ENCODE results near the gene PLD3.

The PLD3 gene

DNA sequence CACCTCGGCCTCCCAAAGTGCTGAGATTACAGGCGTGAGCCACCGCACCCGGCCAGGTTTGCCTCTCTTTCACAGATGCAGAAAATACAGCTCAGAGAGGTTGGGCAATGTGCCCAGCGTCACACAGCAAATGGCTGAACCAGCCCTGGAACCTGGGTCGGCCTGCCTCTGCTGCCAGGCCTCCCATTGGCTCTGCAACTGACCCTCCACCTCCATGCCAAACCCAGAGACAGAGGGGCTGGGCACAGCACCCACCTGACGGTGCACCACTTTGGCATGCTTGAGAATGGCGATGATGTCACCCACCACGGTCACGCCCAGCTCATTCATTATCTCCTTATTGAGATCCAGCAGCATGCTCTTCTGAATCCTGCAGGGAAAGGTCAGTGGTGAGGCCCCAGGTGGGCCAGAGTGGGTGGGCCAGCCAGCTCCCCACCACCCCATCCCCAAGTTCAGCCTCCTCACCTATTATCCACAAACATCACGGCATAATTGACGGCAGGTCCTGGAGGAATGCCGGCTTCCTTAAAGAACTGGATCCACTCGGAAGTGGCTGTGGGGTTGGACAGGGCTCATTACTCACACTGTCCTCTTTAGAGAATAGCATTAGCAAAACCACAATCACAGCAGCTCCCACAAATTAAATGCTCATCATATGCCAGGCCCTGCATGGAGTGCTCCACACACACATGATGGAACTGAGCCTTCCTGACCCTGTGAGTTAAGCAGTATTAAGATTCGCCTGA lies 12.5 kb upstream of the PLD3 start:
- Histone ChIP-seq H3K9me3 (ENCODE audit: control insufficient read depth, low read length) (no peaks in the 10 kb centered on the region), H3K4me3 (ENCODE audit: low read length) (no peak overlapping the region), H3K4me1 (ENCODE audit: control insufficient read depth, insufficient read depth, low read length) (no peaks in the 10 kb centered on the region), H3K27me3 (ENCODE audit: control insufficient read depth, insufficient read depth, low read length) (no peaks in the 10 kb centered on the region), H3K9ac (ENCODE audit: low read length) (no peak overlapping the region), H3K36me3 (ENCODE audit: control insufficient read depth, insufficient read depth, low read length) (peaks cover 3% of the 10 kb centered on the region)

DNA sequence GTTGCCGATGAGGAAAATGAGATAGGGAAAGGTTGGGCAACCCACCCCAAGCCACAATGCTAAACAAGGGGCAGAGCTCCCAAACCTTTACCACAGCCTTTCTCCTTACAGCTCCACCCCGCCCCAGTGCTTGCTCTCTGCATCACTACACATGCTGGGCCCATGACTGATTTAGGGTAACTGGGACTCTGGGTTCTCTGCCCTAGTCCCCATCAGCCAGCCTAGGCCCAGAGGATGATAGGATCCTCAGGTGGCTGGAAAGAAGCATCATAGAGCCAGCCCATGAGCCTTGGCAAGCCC lies 11.9 kb upstream of the PLD3 start:
- no peak overlapping the region for H3K4me3 ChIP-seq (ENCODE audit: low read length)
- H3K36me3 ChIP-seq (ENCODE audit: control insufficient read depth, insufficient read depth, low read length): no peaks in the 10 kb centered on the region
- no peaks in the 10 kb centered on the region for H3K9me3 ChIP-seq (ENCODE audit: control insufficient read depth, low read length)
- no peak overlapping the region for H3K9ac ChIP-seq (ENCODE audit: low read length)
- H3K27me3 ChIP-seq (ENCODE audit: control insufficient read depth, insufficient read depth, low read length): no peaks in the 10 kb centered on the region
- no peaks in the 10 kb centered on the region for H3K4me1 ChIP-seq (ENCODE audit: control insufficient read depth, insufficient read depth, low read length)

DNA sequence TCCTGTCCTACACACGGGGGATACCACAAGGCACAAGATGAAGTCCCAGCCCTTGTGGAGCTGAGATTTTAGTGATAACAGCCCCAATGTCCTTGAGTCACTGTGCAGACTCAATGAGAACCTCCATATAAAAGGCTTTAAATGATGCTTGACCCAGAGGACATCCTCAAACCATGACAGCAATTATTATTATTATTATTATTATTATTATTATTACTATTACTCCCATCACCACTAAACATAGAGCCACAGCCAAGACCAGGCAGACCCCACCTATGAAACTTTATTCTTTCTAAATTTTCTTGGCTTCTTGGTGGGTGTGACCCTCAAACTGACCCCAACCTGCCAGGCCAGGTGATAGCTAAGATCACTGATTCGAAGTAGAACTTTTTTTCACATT lies 11.4 kb upstream of the PLD3 start:
- Histone ChIP-seq H3K9me3 (ENCODE audit: control insufficient read depth, low read length) (no peaks in the 10 kb centered on the region), H3K4me1 (ENCODE audit: control insufficient read depth, insufficient read depth, low read length) (no peaks in the 10 kb centered on the region), H3K36me3 (ENCODE audit: control insufficient read depth, insufficient read depth, low read length) (no peaks in the 10 kb centered on the region), H3K27me3 (ENCODE audit: control insufficient read depth, insufficient read depth, low read length) (no peaks in the 10 kb centered on the region), H3K9ac (ENCODE audit: low read length) (no peak overlapping the region), H3K4me3 (ENCODE audit: low read length) (no peak overlapping the region)

DNA sequence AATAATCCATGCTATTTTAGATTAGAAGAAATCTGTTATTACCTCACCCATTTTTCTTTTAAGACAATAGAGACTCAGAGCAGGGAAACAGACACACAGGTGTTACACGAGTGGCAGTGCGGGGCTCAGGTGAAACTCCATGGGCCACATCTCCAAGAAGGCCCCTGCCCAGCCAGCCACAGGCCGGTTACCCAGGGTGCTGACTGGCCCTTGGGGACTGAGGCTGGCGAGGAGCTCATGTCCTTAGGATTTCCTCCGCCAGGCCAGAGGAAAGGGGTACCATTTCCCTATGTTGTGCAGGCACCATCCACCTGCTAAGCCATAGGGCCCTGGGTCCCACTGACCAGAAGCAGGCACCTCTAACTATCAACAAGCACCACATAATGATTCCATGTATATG lies 10.9 kb upstream of the PLD3 start:
- no peaks in the 10 kb centered on the region for H3K36me3 ChIP-seq (ENCODE audit: control insufficient read depth, insufficient read depth, low read length)

DNA sequence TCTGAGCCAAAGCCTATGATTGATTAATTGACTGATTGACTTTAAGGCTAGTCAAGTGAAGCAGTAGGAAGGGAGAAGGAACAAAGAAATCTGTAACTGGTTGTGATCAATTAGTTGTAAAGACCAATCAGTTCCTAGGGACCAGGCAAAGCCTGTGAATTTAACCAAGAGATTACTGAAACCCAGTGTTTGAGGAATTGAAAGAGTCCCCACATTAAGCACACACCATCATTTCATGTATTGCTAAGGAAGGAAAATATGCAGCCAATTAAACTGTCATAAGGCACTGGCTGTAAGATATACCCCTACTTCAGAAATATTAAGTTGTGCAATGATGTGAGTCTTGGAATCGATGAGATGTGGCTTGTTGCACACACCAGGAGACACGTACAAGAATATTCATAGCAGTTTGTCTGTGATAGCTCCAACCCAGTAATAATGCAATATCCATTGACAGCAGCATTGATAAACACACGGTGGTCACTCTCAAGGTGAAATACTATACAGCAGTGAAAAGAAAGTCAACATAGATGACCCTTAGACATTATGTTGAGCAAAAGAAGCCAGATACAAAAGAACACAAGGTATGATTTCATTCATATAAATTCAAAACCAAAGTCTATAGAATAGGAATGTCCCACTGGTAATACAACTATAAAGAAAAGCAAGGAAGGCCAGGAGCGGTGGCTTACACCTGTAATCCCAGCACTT lies 9.3 kb upstream of the PLD3 start:
- no peaks in the 10 kb centered on the region for H3K36me3 ChIP-seq (ENCODE audit: control insufficient read depth, insufficient read depth, low read length)
- H3K4me3 ChIP-seq (ENCODE audit: low read length): no peak overlapping the region
- no peaks in the 10 kb centered on the region for H3K9me3 ChIP-seq (ENCODE audit: control insufficient read depth, low read length)
- H3K27me3 ChIP-seq (ENCODE audit: control insufficient read depth, insufficient read depth, low read length): no peaks in the 10 kb centered on the region
- H3K9ac ChIP-seq (ENCODE audit: low read length): no peak overlapping the region
- no peaks in the 10 kb centered on the region for H3K4me1 ChIP-seq (ENCODE audit: control insufficient read depth, insufficient read depth, low read length)

More for the DNA sequence above, 10.9 kb upstream of the PLD3 start:
- H3K4me3 ChIP-seq (ENCODE audit: low read length): no peak overlapping the region
- H3K9me3 ChIP-seq (ENCODE audit: control insufficient read depth, low read length): no peaks in the 10 kb centered on the region
- H3K27me3 ChIP-seq (ENCODE audit: control insufficient read depth, insufficient read depth, low read length): no peaks in the 10 kb centered on the region
- no peak overlapping the region for H3K9ac ChIP-seq (ENCODE audit: low read length)
- no peaks in the 10 kb centered on the region for H3K4me1 ChIP-seq (ENCODE audit: control insufficient read depth, insufficient read depth, low read length)

DNA sequence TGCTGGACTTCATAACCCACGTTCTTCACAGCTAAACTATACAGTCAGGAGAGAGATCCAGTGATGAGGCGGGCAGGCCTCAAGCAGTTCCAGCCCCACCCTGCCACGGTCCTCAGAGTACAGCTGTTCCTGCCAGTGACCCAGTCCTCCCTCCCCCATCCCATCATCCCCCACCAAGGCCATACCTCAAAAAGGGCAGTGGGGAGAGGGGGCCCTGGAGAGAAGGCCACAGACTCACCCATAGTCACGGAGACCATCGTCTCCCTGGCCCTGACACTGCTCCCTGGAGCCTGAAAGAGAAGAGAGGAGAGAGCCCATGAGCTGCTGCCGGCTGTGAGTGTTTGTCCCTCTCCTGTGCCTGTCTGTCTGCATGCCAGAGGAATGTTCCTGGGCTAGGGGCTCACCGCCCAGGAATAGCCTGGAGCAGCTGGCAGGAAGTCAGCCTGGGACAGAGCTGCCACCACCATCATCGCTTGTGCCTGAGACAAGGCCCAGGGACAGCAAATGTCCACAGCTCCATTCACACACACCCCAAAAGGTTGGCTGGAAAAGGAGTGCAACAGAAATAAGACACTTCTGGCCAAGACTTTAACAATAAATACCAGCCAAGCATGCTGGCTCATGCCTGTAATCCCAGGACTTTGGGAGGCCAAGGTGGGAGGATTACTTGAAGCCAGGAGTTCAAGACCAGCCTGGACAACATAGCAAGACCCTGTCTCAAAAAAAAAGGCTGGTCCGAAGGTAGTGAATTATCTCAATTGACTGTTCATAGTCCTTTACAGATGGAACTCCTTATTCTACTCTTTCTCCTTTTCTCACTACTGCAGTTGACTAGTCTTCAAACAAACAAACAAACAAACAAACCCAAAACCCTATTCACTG lies 6.7 kb upstream of the PLD3 start:
- H3K9ac ChIP-seq (ENCODE audit: low read length): no peak overlapping the region
- no peak overlapping the region for H3K4me3 ChIP-seq (ENCODE audit: low read length)

DNA sequence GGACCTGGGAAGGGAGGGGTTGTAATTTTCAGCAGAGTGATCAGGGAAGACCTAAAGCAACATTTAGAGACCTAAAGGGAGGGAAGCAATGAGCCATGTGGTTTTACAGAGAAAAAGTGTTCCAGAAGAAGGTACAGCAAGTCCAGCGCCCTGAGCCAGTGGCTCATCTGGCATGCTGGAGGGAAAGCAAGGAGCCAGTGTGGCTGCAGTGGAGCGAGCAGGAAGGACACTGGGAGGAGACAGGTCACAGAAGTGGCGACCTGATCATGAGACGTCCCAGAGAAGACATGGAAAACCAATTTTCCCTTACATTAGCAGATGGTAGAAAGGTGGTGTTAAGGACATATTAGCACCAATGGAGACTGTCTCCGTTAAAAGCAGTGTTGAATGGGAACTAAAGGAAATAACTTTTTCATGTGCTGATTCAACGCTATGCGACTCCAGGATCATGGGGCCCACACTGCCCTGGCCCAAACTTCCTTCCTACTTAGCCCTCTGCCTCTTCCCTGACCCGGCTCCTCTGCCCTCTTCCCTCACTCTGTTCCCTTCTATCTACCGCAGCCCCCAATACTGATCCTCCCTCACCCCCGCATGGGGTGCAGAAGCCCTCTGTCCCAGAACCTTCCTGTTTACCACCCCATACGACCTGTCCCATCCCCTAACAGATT lies 5.7 kb upstream of the PLD3 start:
- H3K4me1 ChIP-seq (ENCODE audit: control insufficient read depth, insufficient read depth, low read length): no peaks in the 10 kb centered on the region
- H3K4me3 ChIP-seq (ENCODE audit: low read length): no peak overlapping the region
- no peaks in the 10 kb centered on the region for H3K36me3 ChIP-seq (ENCODE audit: control insufficient read depth, insufficient read depth, low read length)
- no peaks in the 10 kb centered on the region for H3K27me3 ChIP-seq (ENCODE audit: control insufficient read depth, insufficient read depth, low read length)
- H3K9ac ChIP-seq (ENCODE audit: low read length): no peak overlapping the region
- no peaks in the 10 kb centered on the region for H3K9me3 ChIP-seq (ENCODE audit: control insufficient read depth, low read length)

More for the DNA sequence above, 6.7 kb upstream of the PLD3 start:
- H3K36me3 ChIP-seq (ENCODE audit: control insufficient read depth, insufficient read depth, low read length): no peaks in the 10 kb centered on the region
- H3K9me3 ChIP-seq (ENCODE audit: control insufficient read depth, low read length): no peaks in the 10 kb centered on the region
- no peaks in the 10 kb centered on the region for H3K27me3 ChIP-seq (ENCODE audit: control insufficient read depth, insufficient read depth, low read length)
- no peaks in the 10 kb centered on the region for H3K4me1 ChIP-seq (ENCODE audit: control insufficient read depth, insufficient read depth, low read length)

DNA sequence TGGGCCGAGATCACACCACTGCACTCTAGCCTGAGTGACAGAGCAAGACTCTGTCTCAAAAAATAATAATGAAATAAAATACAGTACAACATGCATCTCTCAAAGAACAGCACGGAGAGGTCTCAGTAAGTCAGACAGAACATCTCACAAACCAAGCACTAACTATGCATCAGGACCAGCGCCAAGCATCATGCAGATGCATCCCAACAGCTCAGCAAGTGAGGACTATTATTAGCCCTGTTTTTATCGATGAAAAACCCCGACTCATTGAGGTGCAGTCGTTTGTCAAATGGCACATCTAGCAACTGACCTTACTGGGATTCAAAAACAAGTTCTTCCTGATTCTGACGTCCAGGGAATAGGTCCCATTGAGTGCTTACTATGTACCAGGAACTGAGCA lies 4.1 kb upstream of the PLD3 start:
- Histone ChIP-seq H3K27me3 (ENCODE audit: control insufficient read depth, insufficient read depth, low read length) (no peaks in the 10 kb centered on the region), H3K9me3 (ENCODE audit: control insufficient read depth, low read length) (no peaks in the 10 kb centered on the region), H3K4me3 (ENCODE audit: low read length) (no peak overlapping the region), H3K9ac (ENCODE audit: low read length) (no peak overlapping the region), H3K4me1 (ENCODE audit: control insufficient read depth, insufficient read depth, low read length) (peaks cover 4% of the 10 kb centered on the region), H3K36me3 (ENCODE audit: control insufficient read depth, insufficient read depth, low read length) (no peaks in the 10 kb centered on the region)

DNA sequence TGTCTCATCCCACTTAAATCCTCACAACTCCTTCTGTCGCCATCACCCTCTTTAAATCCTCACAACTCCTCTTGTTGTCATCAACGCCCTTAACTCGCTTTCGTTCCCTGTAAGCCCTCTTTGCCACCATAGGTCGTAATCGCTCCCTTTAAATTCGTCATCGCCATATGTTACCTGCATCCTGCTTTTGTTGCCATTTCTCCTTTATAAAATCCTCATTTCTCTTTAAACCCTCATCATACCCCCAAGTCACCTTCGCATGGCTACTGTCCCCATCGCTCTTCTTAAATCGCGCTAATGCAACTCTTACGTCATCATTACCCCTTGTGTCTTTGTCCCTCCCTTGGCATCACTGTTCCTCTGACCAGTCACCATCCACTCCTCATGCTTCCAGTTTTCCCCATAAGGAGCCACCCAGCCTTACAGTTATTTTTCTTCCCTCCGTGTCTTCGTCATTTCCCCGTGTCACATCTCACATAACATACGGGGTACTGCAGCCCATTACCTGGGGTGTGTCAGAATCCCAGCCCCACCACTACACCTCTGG lies 539 bp downstream of the PLD3 start:
- no peaks in the 10 kb centered on the region for H3K27me3 ChIP-seq (ENCODE audit: control insufficient read depth, insufficient read depth, low read length)
- peaks cover 4% of the 10 kb centered on the region for H3K36me3 ChIP-seq (ENCODE audit: control insufficient read depth, insufficient read depth, low read length)
- peak overlapping the region; percentile 84 for H3K9ac ChIP-seq (ENCODE audit: low read length)
- H3K4me3 ChIP-seq (ENCODE audit: low read length): peak overlapping the region; percentile 80
- H3K4me1 ChIP-seq (ENCODE audit: control insufficient read depth, insufficient read depth, low read length): peaks cover 5% of the 10 kb centered on the region
- no peaks in the 10 kb centered on the region for H3K9me3 ChIP-seq (ENCODE audit: control insufficient read depth, low read length)

DNA sequence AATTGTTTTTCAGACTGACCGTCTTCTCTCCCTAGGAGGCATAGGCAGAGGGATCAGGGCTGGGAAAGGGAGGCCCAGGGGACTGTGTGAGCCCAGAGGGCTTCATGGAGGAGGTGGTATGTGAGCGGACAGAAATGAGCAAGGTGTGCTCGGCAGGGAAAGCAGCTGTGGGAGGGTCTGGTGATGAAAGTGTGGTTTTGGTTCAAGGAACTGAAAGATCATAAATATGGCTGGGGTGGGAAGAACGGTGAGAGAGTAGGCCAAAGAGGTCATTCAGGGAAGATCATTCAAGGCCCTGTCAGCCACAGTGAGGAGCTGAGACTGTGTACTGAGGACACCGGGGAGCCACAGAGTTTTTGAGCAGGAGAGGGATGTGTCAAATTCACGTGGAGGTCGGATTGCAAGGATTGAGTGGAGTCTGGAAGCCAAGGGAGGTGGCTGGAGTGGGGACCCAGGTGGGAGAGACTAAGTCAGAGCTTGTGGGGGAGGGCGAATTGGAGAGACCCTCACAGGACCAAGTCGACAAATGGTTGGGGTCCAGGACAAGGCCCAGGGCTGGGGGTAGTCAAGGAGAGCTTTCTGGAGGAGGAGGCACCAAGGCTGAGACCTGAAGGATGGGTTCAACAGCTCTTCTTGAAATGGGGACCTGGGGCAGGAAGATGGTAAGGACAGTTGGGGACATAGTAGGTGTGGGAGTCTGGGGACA lies 7.6 kb downstream of the PLD3 start:
- Histone ChIP-seq H3K9me3 (ENCODE audit: control insufficient read depth, low read length) (no peaks in the 10 kb centered on the region), H3K9ac (ENCODE audit: low read length) (no peak overlapping the region), H3K4me1 (ENCODE audit: control insufficient read depth, insufficient read depth, low read length) (no peaks in the 10 kb centered on the region), H3K36me3 (ENCODE audit: control insufficient read depth, insufficient read depth, low read length) (peaks cover 4% of the 10 kb centered on the region), H3K4me3 (ENCODE audit: low read length) (no peak overlapping the region), H3K27me3 (ENCODE audit: control insufficient read depth, insufficient read depth, low read length) (no peaks in the 10 kb centered on the region)

Measured in mucosa of stomach (tissue), 1 donor.